GF-D8 (cell line): ENCODE results near the gene ART3.

ENCODE experiments used
- DNase-seq: peaks from one replicate; lab custom pipeline; 2025; lab: John Stamatoyannopoulos, UW

The ART3 gene

GRCh38 chr4:76067652-76068286 is 6.7 kb upstream of the ART3 start:
- DNase-seq = peak; percentile 40

DNA sequence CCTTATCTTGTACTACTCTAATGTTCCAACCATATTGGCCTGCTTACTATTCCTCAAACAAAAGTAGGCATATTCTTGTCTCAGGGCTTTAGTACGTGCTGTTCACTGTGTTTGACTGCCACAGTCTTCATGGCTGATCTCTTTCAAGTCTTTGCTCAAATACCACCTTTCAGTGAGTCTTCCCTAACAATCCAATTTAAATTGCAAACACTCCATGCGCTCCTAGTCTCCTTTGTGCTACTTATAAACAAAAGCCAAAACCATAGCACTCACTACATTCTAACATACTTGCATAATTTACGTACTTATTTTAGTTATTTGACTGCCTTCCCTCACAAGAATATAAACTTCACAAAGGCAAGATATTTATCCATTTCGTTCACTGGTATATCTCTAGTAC is 1.7 kb upstream of the ART3 start:
- DNase-seq = no peak

DNA sequence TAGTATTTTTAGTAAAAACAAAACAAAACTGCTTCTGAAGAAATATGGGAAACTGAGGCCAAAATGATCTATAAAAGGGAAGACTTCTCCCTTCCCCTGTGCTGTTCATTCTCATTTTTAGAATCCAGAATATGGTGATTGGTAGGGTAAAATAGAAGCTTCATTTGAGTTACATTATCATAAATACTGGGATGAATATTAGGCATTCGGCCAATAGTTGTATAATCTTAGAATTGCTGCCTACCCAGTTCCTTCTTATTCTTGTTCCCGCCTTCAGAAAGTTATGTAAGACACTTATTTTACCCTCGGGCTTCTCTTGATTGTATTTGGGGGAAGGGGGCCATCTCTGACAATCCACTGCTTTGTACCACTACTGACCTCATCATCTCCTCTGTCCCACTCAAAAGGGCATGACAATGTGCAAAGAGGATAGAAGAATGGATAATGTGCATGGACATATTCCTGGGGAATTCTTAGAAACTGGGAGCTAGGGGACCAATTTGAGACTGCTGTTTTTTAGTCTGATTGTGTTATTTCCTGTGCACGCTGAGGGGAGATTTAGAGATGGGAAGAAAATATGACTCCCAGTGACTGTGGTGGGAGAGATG is 588 bp downstream of the ART3 start:
- DNase-seq = no peak

GRCh38 chr4:76078033-76078613 is 3.6 kb downstream of the ART3 start:
- DNase-seq = no peak

- no peak for DNase-seq
These were observed 9.0 kb downstream of the ART3 start for GRCh38 chr4:76083386-76083988.

DNA sequence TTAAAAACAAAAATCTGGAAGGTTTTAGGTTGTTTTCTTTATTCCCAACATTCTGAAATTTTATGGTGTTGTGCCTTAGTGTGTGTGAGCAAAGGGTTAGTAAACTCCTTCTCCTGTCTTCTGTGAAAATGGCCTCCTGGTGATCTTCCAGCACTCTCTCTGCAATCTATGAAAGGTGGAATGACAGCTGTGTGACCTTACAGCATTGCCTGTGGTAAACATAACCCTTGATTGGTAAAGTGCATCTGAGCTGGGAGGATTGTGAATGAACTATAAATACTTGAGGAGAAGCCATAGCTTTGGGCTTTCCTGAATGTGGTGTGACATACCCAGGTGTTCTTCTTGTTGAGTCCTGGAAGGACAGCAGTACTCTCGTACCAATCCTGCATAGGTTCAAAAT is 10.0 kb downstream of the ART3 start:
- DNase-seq = no peak

GRCh38 chr4:76087007-76087769 is 12.7 kb downstream of the ART3 start:
- DNase-seq = peak; percentile 15

GRCh38 chr4:76088719-76089118 is 14.2 kb downstream of the ART3 start:
- DNase-seq = no peak

GRCh38 chr4:76090241-76090691 is 15.8 kb downstream of the ART3 start:
- DNase-seq = peak; percentile 90

DNA sequence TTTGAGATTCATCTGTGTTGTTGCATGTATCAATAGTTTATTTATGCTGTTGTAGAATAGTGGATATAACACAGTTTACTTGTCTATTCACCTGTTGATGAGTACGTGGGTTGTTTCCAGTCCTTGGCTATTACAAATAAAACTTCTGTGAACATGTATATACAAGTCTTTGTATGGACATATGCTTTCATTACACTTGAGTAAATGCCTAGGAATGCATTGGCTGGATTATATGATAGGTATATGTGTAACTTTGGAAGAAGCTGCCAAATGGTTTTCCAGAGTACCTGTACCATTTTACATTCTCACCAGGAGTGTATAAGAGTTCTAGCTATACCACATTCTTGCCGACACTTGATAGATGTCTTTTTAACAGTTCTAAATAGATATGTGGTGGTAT is 16.5 kb downstream of the ART3 start:
- DNase-seq = no peak

- DNase-seq = no peak
These were observed 21.1 kb downstream of the ART3 start for GRCh38 chr4:76095568-76095967.

DNA sequence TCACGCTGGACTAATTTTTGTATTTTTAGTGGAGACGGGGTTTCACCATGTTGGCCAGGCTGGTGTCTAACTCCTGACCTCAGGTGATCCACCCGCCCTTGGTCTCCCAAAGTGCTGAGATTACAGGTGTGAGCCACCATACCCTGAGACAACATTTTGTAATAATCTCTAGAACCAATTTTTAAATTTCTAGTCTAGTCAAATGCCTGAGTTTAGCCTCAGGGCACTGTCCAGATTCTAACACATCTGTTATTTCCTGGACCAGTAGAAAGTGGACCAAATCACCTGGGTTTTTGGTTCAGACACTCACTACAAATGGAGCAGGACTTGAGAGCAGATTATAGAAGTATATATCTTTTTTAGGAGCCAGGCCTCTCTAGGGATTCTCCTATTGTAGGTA is 21.6 kb downstream of the ART3 start:
- no peak for DNase-seq

DNA sequence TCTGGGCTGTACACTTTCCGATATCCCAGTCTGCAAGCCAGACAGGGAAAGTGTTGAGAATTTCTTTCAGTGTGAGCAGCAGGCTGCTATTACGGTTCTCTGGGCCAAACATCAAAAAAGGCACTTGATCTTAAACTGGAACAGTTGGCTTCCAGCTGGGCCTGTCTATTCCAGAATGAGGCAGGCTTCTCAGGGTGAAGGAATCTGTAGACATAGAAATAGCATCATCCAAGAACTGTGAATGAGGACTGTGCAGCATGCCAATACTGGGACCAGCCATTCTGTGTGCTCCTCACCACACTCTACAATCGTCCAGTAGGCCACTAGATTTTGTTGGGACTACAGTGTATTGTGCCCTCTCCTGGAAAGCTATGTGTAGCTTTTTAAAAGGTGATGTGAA is 31.1 kb downstream of the ART3 start:
- no peak for DNase-seq

DNA sequence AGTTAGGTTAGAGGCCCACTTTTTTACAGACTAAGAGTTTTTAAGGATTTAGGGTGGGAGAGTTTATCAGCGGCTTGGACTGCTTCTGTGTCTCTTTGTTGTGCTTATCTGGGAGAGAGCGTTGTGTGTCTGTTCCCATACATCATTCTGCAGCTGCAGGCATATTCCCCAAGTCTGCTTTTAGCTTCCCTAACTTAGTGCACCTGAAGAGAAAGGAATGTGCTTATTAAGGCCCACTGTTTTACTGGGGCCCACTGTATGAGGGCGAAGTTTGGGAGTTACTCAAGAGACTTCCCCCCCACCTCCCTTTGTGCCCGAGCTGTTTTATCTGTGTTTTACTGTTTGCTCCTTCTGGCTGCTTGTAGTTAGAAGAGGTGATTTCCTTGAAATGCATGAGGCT is 31.9 kb downstream of the ART3 start:
- no peak for DNase-seq

DNA sequence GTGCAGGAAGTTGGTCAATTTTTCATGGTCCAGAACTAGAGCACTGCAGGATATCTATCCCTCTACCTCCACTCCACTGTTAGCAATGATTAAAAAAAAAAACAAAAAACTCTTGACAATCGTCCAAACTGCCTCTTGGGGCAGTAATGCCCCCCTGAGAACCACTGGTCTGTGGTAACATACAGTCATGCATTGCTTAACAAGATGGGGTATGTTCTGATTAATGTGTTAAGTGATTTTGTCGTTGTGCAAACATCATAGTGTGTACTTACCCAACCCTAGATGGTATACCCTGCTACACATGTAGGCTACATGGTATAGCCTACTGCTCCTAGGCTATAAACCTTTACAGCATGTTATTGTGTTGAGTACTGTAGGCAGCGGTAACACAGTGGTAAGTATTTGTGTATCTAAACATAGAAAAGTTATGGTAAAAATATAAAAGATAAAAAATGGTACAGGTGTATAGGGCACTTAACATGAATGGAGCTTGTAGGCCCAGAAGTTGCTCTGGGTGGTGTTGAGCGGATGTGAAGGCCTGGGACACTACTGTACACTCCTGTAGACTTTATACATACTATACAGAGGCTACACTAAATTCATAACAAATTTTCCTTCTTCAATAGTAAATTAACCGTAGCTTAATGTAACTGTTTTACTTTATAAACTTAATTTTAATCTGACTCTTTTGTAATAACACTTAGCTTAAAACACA is 34.1 kb downstream of the ART3 start:
- no peak for DNase-seq

- no peak for DNase-seq
These were observed 42.3 kb downstream of the ART3 start for GRCh38 chr4:76116821-76117220.

GRCh38 chr4:76117536-76117935 is 43.0 kb downstream of the ART3 start:
- DNase-seq = no peak

GRCh38 chr4:76120199-76120598 is 45.7 kb downstream of the ART3 start:
- no peak for DNase-seq

- no peak for DNase-seq
These were observed 51.3 kb downstream of the ART3 start for GRCh38 chr4:76125816-76126215.

DNA sequence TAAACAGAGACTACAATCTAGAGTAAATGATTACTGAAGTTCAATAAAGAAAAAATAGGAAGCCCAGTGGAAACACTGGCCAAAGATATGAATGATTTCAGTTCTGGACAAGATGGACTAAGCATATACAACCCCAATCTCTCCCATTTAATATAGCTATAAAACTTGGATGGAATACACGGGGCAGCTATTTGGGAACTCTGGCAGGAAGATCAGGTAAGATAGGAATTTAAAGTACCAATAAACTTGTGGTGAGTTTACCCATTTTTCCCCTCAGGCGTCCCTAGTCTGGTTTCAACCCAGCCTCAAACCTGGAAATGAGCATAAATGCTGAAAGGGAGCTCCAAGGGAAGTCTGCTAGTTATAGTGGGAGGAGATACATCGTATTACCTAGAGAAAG is 53.2 kb downstream of the ART3 start:
- DNase-seq = no peak

DNA sequence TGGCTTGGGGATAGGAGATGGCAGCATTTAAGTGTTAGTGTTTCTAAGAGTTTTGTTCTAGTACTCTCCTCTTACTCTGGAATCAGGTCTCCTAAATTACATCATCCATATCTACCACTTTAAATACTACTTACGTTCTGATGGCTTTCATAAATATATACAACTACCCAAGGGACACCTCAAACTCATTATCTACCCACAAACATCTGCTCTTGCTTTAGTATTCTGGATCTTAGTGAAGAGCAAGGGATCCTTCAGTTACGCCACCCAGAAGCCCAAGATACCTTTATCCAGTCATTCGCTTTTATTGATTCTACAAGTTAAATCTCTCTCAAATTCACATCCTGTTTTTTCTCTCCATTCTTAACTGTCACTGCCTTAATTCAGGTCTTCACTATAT is 66.7 kb downstream of the ART3 start:
- DNase-seq = no peak

GRCh38 chr4:76144546-76144945 is 70.0 kb downstream of the ART3 start:
- no peak for DNase-seq
